GM23338 (cell line): ENCODE measurements around the gene FAM177A1.

ENCODE experiments used
- CREB1 ChIP-seq: fragments of 250-450 bp; sonication (Bioruptor Pico); IDR thresholded peaks from 2 replicates; pipeline ENCODE4 v1.5.0; 2020; ENCODE audit warnings: low read depth, mild to moderate bottlenecking, moderate library complexity
- EZH2 ChIP-seq: fragments of 200-600 bp; sonication (generic); IDR thresholded peaks from one replicate; pipeline ENCODE4 v1.8.0; 2017; ENCODE audit warnings: antibody characterized with exemption, mild to moderate bottlenecking, low read depth; ENCODE audit not compliant: unreplicated experiment
- EZH2phosphoT487 ChIP-seq: fragments of 200-600 bp; sonication (generic); IDR thresholded peaks from one replicate; pipeline ENCODE4 v1.8.1; 2018; ENCODE audit warnings: antibody characterized with exemption; ENCODE audit not compliant: unreplicated experiment
- NANOG ChIP-seq: IDR thresholded peaks from 2 replicates; pipeline ENCODE4 v1.6.1; 2016; ENCODE audit warnings: antibody characterized with exemption, borderline replicate concordance
- POLR2AphosphoS5 ChIP-seq: IDR thresholded peaks from 2 replicates; pipeline ENCODE4 v1.6.1; 2016; ENCODE audit warnings: antibody characterized with exemption, low read depth
- ZNF331 ChIP-seq: fragments of 250-450 bp; sonication (Bioruptor Pico); IDR thresholded peaks from 2 replicates; pipeline ENCODE4 v1.5.0; 2020; ENCODE audit warnings: low read depth, mild to moderate bottlenecking, moderate library complexity
- TF ChIP-seq, protein P1 (sequence below), 2 experiments: fragments of 200-600 bp in 1 of 2; sonication (generic) in 1 of 2; conservative IDR thresholded peaks; 2 replicates each; pipeline versions ENCODE4 v1.5.1 to v1.6.1; 2016 to 2017; ENCODE audit warnings: antibody characterized with exemption in 2 of 2, low read depth in 2 of 2, mild to moderate bottlenecking in 2 of 2, moderate library complexity in 1 of 2
- TF ChIP-seq, protein P2 (sequence below): IDR thresholded peaks from one replicate; pipeline ENCODE4 v1.6.1; 2018; ENCODE audit warnings: antibody characterized with exemption; ENCODE audit not compliant: unreplicated experiment

DNA sequence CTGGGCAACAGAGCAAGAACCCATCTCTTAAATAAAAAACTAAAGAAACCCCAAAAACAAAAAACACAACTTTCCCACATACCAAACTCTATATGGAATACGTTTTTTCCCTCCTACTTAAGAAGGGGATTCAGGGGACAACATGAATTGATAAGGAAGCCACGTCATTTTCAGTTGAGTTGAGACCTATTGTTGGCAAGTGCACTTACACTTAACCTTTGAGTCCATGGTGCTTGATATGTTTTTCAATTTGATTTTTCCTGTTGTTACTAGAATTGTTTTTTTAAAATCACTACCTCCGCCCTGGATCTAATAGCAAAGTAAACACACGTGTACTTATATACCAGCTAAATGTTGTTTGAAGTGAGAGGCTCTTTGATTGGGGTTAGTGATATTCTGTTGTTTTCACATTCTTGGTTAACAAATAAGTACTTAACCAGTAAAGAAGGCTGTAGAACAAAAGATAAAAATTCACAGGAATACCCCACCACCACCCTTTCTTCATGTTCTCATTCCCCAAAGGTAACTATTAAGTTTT, 2.0 kb downstream of the FAM177A1 start:
- TF ChIP-seq, protein P1, sequence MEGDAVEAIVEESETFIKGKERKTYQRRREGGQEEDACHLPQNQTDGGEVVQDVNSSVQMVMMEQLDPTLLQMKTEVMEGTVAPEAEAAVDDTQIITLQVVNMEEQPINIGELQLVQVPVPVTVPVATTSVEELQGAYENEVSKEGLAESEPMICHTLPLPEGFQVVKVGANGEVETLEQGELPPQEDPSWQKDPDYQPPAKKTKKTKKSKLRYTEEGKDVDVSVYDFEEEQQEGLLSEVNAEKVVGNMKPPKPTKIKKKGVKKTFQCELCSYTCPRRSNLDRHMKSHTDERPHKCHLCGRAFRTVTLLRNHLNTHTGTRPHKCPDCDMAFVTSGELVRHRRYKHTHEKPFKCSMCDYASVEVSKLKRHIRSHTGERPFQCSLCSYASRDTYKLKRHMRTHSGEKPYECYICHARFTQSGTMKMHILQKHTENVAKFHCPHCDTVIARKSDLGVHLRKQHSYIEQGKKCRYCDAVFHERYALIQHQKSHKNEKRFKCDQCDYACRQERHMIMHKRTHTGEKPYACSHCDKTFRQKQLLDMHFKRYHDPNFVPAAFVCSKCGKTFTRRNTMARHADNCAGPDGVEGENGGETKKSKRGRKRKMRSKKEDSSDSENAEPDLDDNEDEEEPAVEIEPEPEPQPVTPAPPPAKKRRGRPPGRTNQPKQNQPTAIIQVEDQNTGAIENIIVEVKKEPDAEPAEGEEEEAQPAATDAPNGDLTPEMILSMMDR (conservative IDR thresholded peaks at IDR 0.05; ENCODE audit: low read depth in 2 of 2): no peak
- TF ChIP-seq NANOG (no peak), EZH2 (no peak), ZNF331 (CRISPR knock-in tag) (no peak), CREB1 (CRISPR knock-in tag) (no peak), POLR2AphosphoS5 (no peak), EZH2phosphoT487 (no peak)
- TF ChIP-seq, protein P2, sequence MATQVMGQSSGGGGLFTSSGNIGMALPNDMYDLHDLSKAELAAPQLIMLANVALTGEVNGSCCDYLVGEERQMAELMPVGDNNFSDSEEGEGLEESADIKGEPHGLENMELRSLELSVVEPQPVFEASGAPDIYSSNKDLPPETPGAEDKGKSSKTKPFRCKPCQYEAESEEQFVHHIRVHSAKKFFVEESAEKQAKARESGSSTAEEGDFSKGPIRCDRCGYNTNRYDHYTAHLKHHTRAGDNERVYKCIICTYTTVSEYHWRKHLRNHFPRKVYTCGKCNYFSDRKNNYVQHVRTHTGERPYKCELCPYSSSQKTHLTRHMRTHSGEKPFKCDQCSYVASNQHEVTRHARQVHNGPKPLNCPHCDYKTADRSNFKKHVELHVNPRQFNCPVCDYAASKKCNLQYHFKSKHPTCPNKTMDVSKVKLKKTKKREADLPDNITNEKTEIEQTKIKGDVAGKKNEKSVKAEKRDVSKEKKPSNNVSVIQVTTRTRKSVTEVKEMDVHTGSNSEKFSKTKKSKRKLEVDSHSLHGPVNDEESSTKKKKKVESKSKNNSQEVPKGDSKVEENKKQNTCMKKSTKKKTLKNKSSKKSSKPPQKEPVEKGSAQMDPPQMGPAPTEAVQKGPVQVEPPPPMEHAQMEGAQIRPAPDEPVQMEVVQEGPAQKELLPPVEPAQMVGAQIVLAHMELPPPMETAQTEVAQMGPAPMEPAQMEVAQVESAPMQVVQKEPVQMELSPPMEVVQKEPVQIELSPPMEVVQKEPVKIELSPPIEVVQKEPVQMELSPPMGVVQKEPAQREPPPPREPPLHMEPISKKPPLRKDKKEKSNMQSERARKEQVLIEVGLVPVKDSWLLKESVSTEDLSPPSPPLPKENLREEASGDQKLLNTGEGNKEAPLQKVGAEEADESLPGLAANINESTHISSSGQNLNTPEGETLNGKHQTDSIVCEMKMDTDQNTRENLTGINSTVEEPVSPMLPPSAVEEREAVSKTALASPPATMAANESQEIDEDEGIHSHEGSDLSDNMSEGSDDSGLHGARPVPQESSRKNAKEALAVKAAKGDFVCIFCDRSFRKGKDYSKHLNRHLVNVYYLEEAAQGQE: no peak
